Measurements from ENCODE around the gene CALCOCO1.

CALCOCO1 gene

DNA sequence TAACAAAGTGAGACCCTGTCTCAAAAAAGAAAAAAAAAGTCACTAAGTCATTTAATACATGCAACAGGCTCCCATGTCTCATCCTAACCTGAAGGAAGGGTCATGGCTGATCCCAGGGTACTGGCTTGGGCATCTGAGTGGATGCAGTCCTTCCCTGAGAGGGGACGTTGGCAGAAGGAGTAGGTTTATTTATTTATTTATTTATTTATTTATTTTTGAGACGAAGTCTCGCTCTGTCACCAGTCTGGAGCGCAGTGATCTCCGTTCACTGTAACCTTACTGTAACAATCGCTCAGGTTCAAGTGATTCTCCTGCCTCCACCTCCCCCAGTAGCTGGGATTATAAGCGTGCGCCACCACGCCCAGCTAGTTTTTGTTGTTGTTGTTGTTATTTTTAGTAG, 7.2 kb upstream of the CALCOCO1 start:
- Histone ChIP-seq H3K27me3 (ENCODE audit: control insufficient read depth in 5 of 5, insufficient read depth in 4 of 5, low read length in 5 of 5) (peaks cover 28 to 40% (median 39%) of the 10 kb centered on the region in 5 donors), H3K4me1 (ENCODE audit: control insufficient read depth in 5 of 5, insufficient read depth in 5 of 5, low read length in 5 of 5) (peaks cover 0 to 12% (median 11%) of the 10 kb centered on the region in 5 donors), H3K9ac (ENCODE audit: low read length in 5 of 5) (no peak overlapping the region), H3K27ac (ENCODE audit: low read depth, low read length) (no peak overlapping the region), H3K4me3 (ENCODE audit: low read depth in 1 of 5, low read length in 5 of 5) (no peak overlapping the region), H3K9me3 (ENCODE audit: control insufficient read depth in 5 of 5, low read length in 5 of 5) (no peaks in the 10 kb centered on the region), H3K36me3 (ENCODE audit: control insufficient read depth in 5 of 5, insufficient read depth in 5 of 5, low read length in 5 of 5) (no peaks in the 10 kb centered on the region)

DNA sequence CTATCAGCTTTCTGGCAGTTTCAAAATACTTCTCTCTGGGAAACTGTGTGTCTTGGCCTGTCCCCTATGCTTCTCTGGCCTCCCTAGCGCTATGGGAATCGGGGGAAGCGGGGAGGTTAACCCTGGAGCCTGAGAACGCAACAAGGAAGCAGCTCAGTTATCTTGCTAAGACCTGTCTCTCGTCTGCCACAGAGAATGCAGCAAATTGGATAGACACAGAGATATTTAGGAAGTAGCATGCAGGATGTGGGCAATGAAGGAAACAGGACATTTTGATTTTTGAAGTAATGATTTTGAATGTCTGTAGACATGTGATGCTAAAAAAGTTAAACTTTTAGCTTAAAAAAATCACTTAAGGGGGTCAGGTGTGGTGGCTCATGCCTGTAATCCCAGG, 6.6 kb upstream of the CALCOCO1 start:
- no peak overlapping the region for H3K9ac ChIP-seq (ENCODE audit: low read length in 5 of 5)
- H3K27ac ChIP-seq (ENCODE audit: low read depth, low read length) = no peak overlapping the region
- H3K9me3 ChIP-seq (ENCODE audit: control insufficient read depth in 5 of 5, low read length in 5 of 5) = no peaks in the 10 kb centered on the region
- H3K4me1 ChIP-seq (ENCODE audit: control insufficient read depth in 5 of 5, insufficient read depth in 5 of 5, low read length in 5 of 5) = peaks cover 0 to 7% (median 6%) of the 10 kb centered on the region in 5 donors
- H3K4me3 ChIP-seq (ENCODE audit: low read depth in 1 of 5, low read length in 5 of 5) = no peak overlapping the region
- peaks cover 22 to 34% (median 33%) of the 10 kb centered on the region in 5 donors for H3K27me3 ChIP-seq (ENCODE audit: control insufficient read depth in 5 of 5, insufficient read depth in 4 of 5, low read length in 5 of 5)
- no peaks in the 10 kb centered on the region for H3K36me3 ChIP-seq (ENCODE audit: control insufficient read depth in 5 of 5, insufficient read depth in 5 of 5, low read length in 5 of 5)

DNA sequence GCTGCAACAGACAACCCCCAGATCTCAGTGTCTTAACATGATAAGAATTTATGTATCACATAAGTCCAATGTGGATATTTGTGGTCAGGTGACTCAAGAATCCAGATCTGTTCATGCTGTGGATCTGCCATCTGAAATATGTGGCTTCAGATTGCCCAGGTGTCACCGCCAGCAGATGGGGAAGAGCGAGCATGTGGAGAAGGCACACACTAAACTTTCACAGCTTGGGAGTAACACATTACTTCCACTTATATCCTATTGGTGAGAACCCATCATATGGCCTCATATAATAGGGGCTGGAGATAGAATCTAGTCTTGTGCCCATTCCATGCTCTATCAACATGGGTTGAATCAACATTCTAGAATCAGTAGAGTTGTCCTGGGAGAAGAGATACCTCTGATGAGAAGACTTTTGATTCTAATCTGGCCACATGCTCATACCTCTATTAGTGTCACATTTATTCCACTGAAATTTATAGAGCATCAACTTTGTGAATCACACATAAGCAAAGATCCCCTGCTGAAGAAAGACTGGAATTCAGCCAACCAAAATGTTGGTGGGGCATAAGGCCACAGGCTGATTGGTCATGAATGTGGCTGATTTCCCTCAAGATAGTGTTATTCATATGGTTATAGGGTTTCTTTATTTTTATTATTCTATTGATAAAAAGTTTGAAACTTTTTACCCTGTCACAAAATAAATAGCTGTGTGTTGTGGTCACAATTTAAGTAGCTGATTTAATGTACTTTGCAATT, 6.0 kb upstream of the CALCOCO1 start:
- no peak overlapping the region for H3K27ac ChIP-seq (ENCODE audit: low read depth, low read length)
- peaks cover 0 to 2% (median 1%) of the 10 kb centered on the region in 5 donors for H3K4me1 ChIP-seq (ENCODE audit: control insufficient read depth in 5 of 5, insufficient read depth in 5 of 5, low read length in 5 of 5)
- H3K9ac ChIP-seq (ENCODE audit: low read length in 5 of 5) = no peak overlapping the region
- no peaks in the 10 kb centered on the region for H3K36me3 ChIP-seq (ENCODE audit: control insufficient read depth in 5 of 5, insufficient read depth in 5 of 5, low read length in 5 of 5)
- H3K27me3 ChIP-seq (ENCODE audit: control insufficient read depth in 5 of 5, insufficient read depth in 4 of 5, low read length in 5 of 5) = peaks cover 16 to 28% (median 27%) of the 10 kb centered on the region in 5 donors
- H3K4me3 ChIP-seq (ENCODE audit: low read depth in 1 of 5, low read length in 5 of 5) = no peak overlapping the region
- no peaks in the 10 kb centered on the region for H3K9me3 ChIP-seq (ENCODE audit: control insufficient read depth in 5 of 5, low read length in 5 of 5)

DNA sequence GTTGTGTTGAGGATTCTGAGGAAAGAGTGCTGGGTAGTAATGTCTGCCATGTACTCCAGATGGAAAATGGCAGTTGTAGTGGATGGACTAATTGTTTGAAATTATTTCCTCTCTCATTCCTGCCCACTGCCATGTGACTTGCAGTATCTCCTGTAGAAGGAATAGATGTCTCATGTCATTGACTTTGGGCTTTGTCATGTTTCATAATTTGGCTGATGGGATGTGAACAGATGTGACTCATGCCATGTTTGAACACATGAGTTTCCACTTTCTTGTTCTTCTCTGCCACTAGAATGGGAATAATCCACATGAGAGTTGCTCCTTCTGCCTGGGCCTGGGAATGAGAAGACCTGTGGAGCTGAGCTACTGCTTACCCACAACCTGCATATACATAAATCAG, 2.4 kb upstream of the CALCOCO1 start:
- no peak overlapping the region for H3K9ac ChIP-seq (ENCODE audit: low read length in 5 of 5)
- peaks cover 2 to 9% (median 6%) of the 10 kb centered on the region in 5 donors for H3K36me3 ChIP-seq (ENCODE audit: control insufficient read depth in 5 of 5, insufficient read depth in 5 of 5, low read length in 5 of 5)
- no peak overlapping the region for H3K4me3 ChIP-seq (ENCODE audit: low read depth in 1 of 5, low read length in 5 of 5)
- peaks cover 4 to 29% (median 23%) of the 10 kb centered on the region in 5 donors for H3K4me1 ChIP-seq (ENCODE audit: control insufficient read depth in 5 of 5, insufficient read depth in 5 of 5, low read length in 5 of 5)
- H3K27ac ChIP-seq (ENCODE audit: low read depth, low read length) = no peak overlapping the region
- H3K27me3 ChIP-seq (ENCODE audit: control insufficient read depth in 5 of 5, insufficient read depth in 4 of 5, low read length in 5 of 5) = no peaks in the 10 kb centered on the region
- no peaks in the 10 kb centered on the region for H3K9me3 ChIP-seq (ENCODE audit: control insufficient read depth in 5 of 5, low read length in 5 of 5)

DNA sequence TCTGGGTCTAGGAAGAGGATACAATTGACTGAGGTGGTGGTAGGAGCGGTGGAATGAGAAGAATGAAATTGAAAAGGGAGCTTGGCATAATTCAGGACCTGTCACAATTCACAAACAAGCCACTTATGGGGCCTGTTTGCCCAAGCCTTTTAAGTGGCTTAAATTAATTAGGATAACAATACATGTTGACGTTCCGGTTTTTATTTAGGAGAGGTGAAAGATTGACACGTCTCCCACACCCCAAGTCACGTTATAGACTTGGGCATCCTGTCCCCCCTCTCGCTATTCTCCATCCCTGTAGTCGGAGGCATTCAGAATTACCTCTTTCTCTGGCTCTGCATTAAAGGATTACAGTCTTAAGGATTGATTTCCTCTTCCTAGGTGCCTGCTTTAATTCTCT, 954 bp upstream of the CALCOCO1 start:
- H3K9ac ChIP-seq (ENCODE audit: low read length in 5 of 5) = peak overlapping the region in 2 of 5 donors; percentile 52 to 83
- H3K9me3 ChIP-seq (ENCODE audit: control insufficient read depth in 5 of 5, low read length in 5 of 5) = no peaks in the 10 kb centered on the region
- H3K27me3 ChIP-seq (ENCODE audit: control insufficient read depth in 5 of 5, insufficient read depth in 4 of 5, low read length in 5 of 5) = no peaks in the 10 kb centered on the region
- H3K4me3 ChIP-seq (ENCODE audit: low read depth in 1 of 5, low read length in 5 of 5) = peak overlapping the region; percentile 74 to 99 (median 95)
- H3K4me1 ChIP-seq (ENCODE audit: control insufficient read depth in 5 of 5, insufficient read depth in 5 of 5, low read length in 5 of 5) = peaks cover 4 to 39% (median 23%) of the 10 kb centered on the region in 5 donors
- peak overlapping the region; percentile 88 for H3K27ac ChIP-seq (ENCODE audit: low read depth, low read length)
- H3K36me3 ChIP-seq (ENCODE audit: control insufficient read depth in 5 of 5, insufficient read depth in 5 of 5, low read length in 5 of 5) = peaks cover 7 to 23% (median 19%) of the 10 kb centered on the region in 5 donors

DNA sequence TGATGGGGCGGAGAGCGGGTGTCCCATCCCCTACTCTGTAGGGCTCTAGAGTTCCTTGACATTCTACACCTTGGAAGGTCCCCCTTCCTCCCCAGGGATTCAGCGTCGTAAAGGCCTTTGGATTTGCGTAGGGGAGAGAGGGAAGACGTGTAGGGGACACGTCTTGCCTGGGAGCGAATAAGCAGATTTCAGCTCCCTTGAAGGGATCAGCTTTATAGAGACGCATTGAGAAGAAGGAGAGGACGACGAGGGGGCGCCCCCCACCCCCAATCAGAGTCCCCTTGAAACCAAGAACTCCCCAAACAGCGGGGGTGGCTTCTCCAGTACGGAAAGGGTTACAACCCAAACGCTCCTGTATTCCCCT, 324 bp downstream of the CALCOCO1 start:
- peak overlapping the region; percentile 95 to 99 (median 97) for H3K9ac ChIP-seq (ENCODE audit: low read length in 5 of 5)
- peaks cover 4 to 45% (median 23%) of the 10 kb centered on the region in 5 donors for H3K4me1 ChIP-seq (ENCODE audit: control insufficient read depth in 5 of 5, insufficient read depth in 5 of 5, low read length in 5 of 5)
- peak overlapping the region; percentile 93 to 99 (median 95) for H3K4me3 ChIP-seq (ENCODE audit: low read depth in 1 of 5, low read length in 5 of 5)
- H3K27ac ChIP-seq (ENCODE audit: low read depth, low read length) = peak overlapping the region; percentile 88
- no peaks in the 10 kb centered on the region for H3K9me3 ChIP-seq (ENCODE audit: control insufficient read depth in 5 of 5, low read length in 5 of 5)
- no peaks in the 10 kb centered on the region for H3K27me3 ChIP-seq (ENCODE audit: control insufficient read depth in 5 of 5, insufficient read depth in 4 of 5, low read length in 5 of 5)
- peaks cover 7 to 35% (median 31%) of the 10 kb centered on the region in 5 donors for H3K36me3 ChIP-seq (ENCODE audit: control insufficient read depth in 5 of 5, insufficient read depth in 5 of 5, low read length in 5 of 5)

DNA sequence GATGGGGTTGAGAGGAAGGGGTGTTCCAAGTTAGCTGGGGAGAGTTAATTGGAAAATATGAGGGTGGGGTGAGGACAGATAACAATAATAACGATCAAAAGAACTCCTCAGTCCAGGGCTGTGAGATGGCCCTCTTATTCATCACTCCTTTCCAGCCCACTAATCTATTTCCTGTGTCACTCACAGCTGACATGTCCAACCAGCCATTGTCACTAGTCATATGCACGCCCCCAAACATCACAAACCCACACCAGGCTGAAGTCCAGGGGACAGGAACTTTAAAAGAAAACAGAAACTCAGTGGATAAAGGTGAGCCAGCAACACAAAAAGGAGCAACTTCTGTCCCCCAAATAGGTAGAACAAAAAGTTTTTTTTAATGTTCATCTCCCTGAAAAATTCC, 911 bp downstream of the CALCOCO1 start:
- H3K27ac ChIP-seq (ENCODE audit: low read depth, low read length) = peak overlapping the region; percentile 88
- peak overlapping the region in 4 of 5 donors; percentile 95 to 97 (median 96) for H3K9ac ChIP-seq (ENCODE audit: low read length in 5 of 5)
- peaks cover 10 to 41% (median 37%) of the 10 kb centered on the region in 5 donors for H3K36me3 ChIP-seq (ENCODE audit: control insufficient read depth in 5 of 5, insufficient read depth in 5 of 5, low read length in 5 of 5)
- no peaks in the 10 kb centered on the region for H3K27me3 ChIP-seq (ENCODE audit: control insufficient read depth in 5 of 5, insufficient read depth in 4 of 5, low read length in 5 of 5)
- H3K4me1 ChIP-seq (ENCODE audit: control insufficient read depth in 5 of 5, insufficient read depth in 5 of 5, low read length in 5 of 5) = peaks cover 4 to 45% (median 23%) of the 10 kb centered on the region in 5 donors
- peak overlapping the region; percentile 93 to 99 (median 95) for H3K4me3 ChIP-seq (ENCODE audit: low read depth in 1 of 5, low read length in 5 of 5)
- H3K9me3 ChIP-seq (ENCODE audit: control insufficient read depth in 5 of 5, low read length in 5 of 5) = no peaks in the 10 kb centered on the region

DNA sequence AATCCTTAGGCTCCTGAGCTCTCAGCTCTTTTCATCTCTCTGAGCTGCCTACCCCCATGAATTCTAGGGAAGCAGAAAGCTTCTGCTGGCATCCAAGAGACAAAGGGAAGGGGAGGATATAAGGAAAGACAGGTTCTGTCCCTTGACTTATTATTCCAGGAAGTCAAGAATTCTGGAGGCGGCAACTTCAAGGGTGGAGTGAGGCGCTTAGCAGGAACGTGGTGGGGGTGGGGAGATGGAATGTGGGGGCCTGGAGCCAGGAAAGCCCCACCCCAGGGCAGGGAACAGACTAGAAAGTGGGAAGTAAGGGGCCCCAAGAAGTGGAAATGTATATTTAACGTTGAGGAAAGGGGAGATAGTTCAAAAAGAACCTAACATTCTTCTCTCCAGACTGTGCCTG, 1.4 kb downstream of the CALCOCO1 start:
- H3K4me3 ChIP-seq (ENCODE audit: low read depth in 1 of 5, low read length in 5 of 5) = peak overlapping the region; percentile 93 to 99 (median 95)
- H3K4me1 ChIP-seq (ENCODE audit: control insufficient read depth in 5 of 5, insufficient read depth in 5 of 5, low read length in 5 of 5) = peaks cover 4 to 45% (median 23%) of the 10 kb centered on the region in 5 donors
- peak overlapping the region in 4 of 5 donors; percentile 26 to 97 (median 96) for H3K9ac ChIP-seq (ENCODE audit: low read length in 5 of 5)
- H3K27me3 ChIP-seq (ENCODE audit: control insufficient read depth in 5 of 5, insufficient read depth in 4 of 5, low read length in 5 of 5) = no peaks in the 10 kb centered on the region
- peaks cover 13 to 46% (median 42%) of the 10 kb centered on the region in 5 donors for H3K36me3 ChIP-seq (ENCODE audit: control insufficient read depth in 5 of 5, insufficient read depth in 5 of 5, low read length in 5 of 5)
- no peaks in the 10 kb centered on the region for H3K9me3 ChIP-seq (ENCODE audit: control insufficient read depth in 5 of 5, low read length in 5 of 5)
- no peak overlapping the region for H3K27ac ChIP-seq (ENCODE audit: low read depth, low read length)

DNA sequence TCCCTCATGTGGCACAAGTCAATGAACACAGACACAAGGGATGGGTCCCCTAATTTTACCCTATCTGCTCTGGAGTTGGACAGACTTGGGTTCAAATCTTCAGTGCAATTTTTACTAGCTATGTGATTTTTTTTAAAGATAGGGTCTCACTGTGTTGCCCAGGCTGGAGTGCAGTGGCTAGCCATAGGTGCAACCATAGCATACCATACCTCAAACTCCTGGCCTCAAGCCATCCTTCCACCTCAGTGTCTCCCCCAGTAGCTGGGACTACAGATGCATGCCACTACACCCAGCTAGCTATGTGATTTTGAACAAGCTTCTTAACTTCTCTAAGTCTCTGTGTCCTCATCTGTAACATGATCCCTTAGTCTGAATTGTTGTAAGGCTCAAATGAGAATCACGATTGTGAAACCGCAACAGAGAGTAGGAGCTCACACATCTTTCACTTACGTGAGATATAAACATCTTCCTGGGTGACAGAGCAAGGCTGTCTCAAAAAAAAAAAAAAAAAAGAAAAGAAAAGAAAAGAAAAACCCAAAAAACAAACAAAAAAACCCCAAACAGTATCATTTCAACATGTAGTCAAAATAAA, 4.7 kb downstream of the CALCOCO1 start:
- no peak overlapping the region for H3K4me3 ChIP-seq (ENCODE audit: low read depth in 1 of 5, low read length in 5 of 5)

DNA sequence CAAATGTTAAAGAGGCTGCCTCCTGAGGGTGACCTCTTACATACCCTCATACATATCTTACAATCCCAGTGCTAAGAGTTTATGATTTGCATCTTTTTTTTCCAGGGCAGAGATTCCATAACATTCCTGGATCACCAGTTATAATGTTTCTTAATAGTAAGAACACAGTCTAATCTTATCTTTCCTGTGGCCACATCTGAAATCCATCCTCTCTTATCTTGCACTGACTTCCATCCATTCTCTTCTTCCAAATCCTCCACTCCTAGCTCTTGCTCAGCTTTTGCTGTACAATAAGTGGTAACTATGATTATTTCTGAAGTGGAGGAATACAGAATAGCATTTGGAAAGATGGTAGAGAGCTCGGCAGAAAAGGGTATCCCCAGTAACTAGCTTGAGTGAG, 6.3 kb downstream of the CALCOCO1 start:
- no peak overlapping the region for H3K27ac ChIP-seq (ENCODE audit: low read depth, low read length)
- H3K9me3 ChIP-seq (ENCODE audit: control insufficient read depth in 5 of 5, low read length in 5 of 5) = no peaks in the 10 kb centered on the region
- peaks cover 0 to 27% (median 9%) of the 10 kb centered on the region in 5 donors for H3K4me1 ChIP-seq (ENCODE audit: control insufficient read depth in 5 of 5, insufficient read depth in 5 of 5, low read length in 5 of 5)
- H3K9ac ChIP-seq (ENCODE audit: low read length in 5 of 5) = no peak overlapping the region
- H3K4me3 ChIP-seq (ENCODE audit: low read depth in 1 of 5, low read length in 5 of 5) = no peak overlapping the region
- H3K27me3 ChIP-seq (ENCODE audit: control insufficient read depth in 5 of 5, insufficient read depth in 4 of 5, low read length in 5 of 5) = no peaks in the 10 kb centered on the region
- H3K36me3 ChIP-seq (ENCODE audit: control insufficient read depth in 5 of 5, insufficient read depth in 5 of 5, low read length in 5 of 5) = peaks cover 29 to 87% (median 83%) of the 10 kb centered on the region in 5 donors

More for the DNA sequence above, 4.7 kb downstream of the CALCOCO1 start:
- Histone ChIP-seq H3K9ac (ENCODE audit: low read length in 5 of 5) (no peak overlapping the region), H3K27ac (ENCODE audit: low read depth, low read length) (no peak overlapping the region), H3K9me3 (ENCODE audit: control insufficient read depth in 5 of 5, low read length in 5 of 5) (no peaks in the 10 kb centered on the region), H3K27me3 (ENCODE audit: control insufficient read depth in 5 of 5, insufficient read depth in 4 of 5, low read length in 5 of 5) (no peaks in the 10 kb centered on the region), H3K36me3 (ENCODE audit: control insufficient read depth in 5 of 5, insufficient read depth in 5 of 5, low read length in 5 of 5) (peaks cover 26 to 71% (median 67%) of the 10 kb centered on the region in 5 donors), H3K4me1 (ENCODE audit: control insufficient read depth in 5 of 5, insufficient read depth in 5 of 5, low read length in 5 of 5) (peaks cover 3 to 39% (median 18%) of the 10 kb centered on the region in 5 donors)
